GM12878 (cell line): ENCODE results near the gene TYW1. TPM values are rescaled to one million over a fixed set of nuclear protein-coding genes. Genes with fewer than 3 reads are reported as not detected.

Experiments used
- ATAC-seq: fragments of 200-7000 bp; cut with Tn5 transposase; 3 replicates; pipeline ENCODE4 v1.9.1; 2020; ENCODE audit warnings: mild to moderate bottlenecking, moderate library complexity
- BruUV-seq: library from RNA; stranded (reverse); fragments of 400-500 nt; replicated peaks from 2 replicates; lab custom pipeline; 2021; lab: Mats Ljungman, UMichigan
- CTCF ChIA-PET: fragments of 300-600 bp; sonication (Branson Sonifier 250); formaldehyde crosslinking; extraction: SDS; loops from one replicate; lab custom pipeline; 2021; ENCODE audit warnings: inconsistent platforms; lab: Yijun Ruan, JAX
- POLR2A ChIA-PET: fragments of 350-600 bp; formaldehyde crosslinking; extraction: SDS; loops from one replicate; lab custom pipeline; 2021; ENCODE audit warnings: inconsistent platforms; lab: Charles Lee
- RAD21 ChIA-PET: fragments of 300-600 bp; sonication (Branson Sonifier 250); formaldehyde crosslinking; loops from one replicate; lab custom pipeline; 2023; ENCODE audit warnings: antibody characterized with exemption; ENCODE audit not compliant: unreplicated experiment; lab: Charles Lee
- SMC1A ChIA-PET: fragments of 300-600 bp; sonication (Branson Sonifier 250); formaldehyde crosslinking; loops from one replicate; lab custom pipeline; 2023; ENCODE audit not compliant: unreplicated experiment, uncharacterized antibody; lab: Charles Lee
- DNase-seq: peaks from one replicate; pipeline ENCODE4 v3.0.0-alpha.2; 2011; ENCODE audit warnings: low read depth, low spot score
- FAIRE-seq: peaks from 3 replicates; lab custom pipeline; 2011; peaks lifted over from hg19 to GRCh38; lab: Jason Lieb, UNC
- H2AFZ ChIP-seq: 2 replicates; pipeline ENCODE4 v1.6.0; 2011; ENCODE audit warnings: low read depth, low read length, control low read depth; ENCODE audit not compliant: control insufficient read depth
- H3K27ac ChIP-seq: 2 replicates; pipeline ENCODE4 v1.5.1; 2011; ENCODE audit warnings: control low read depth; ENCODE audit not compliant: control insufficient read depth, insufficient read depth
- H3K27me3 ChIP-seq, 2 experiments: replicated peaks in 1 of 2; 2 replicates each; pipeline versions ENCODE4 v1.6.0 to v1.6.1; 2011; ENCODE audit warnings: low read length in 1 of 2; ENCODE audit not compliant: control insufficient read depth in 2 of 2, insufficient read depth in 2 of 2
- H3K36me3 ChIP-seq, 2 experiments: 2 replicates each; pipeline ENCODE4 v1.5.1; 2011; ENCODE audit warnings: low read length in 1 of 2; ENCODE audit not compliant: control insufficient read depth in 2 of 2, insufficient read depth in 2 of 2
- H3K4me1 ChIP-seq: 2 replicates; pipeline ENCODE4 v1.6.1; 2011; ENCODE audit warnings: mild to moderate bottlenecking, low read length, moderate library complexity, mixed read lengths; ENCODE audit not compliant: control insufficient read depth, insufficient read depth
- H3K4me2 ChIP-seq: 2 replicates; pipeline ENCODE4 v1.6.0; 2011; ENCODE audit warnings: control low read depth; ENCODE audit not compliant: control insufficient read depth, insufficient read depth
- H3K4me3 ChIP-seq: fragments of 200-600 bp; sonication (generic); 2 replicates; pipeline ENCODE4 v1.5.1; 2016
- H3K79me2 ChIP-seq: 2 replicates; pipeline ENCODE4 v1.6.0; 2011; ENCODE audit warnings: low read length; ENCODE audit not compliant: control insufficient read depth, insufficient read depth
- H3K9ac ChIP-seq: 2 replicates; pipeline ENCODE4 v1.8.0; 2011; ENCODE audit warnings: low read length, control low read depth, mixed read lengths; ENCODE audit not compliant: control insufficient read depth, insufficient read depth
- H3K9me3 ChIP-seq: replicated peaks from 3 replicates; pipeline ENCODE4 v1.5.1; 2011; ENCODE audit warnings: mild to moderate bottlenecking, low read length; ENCODE audit not compliant: control insufficient read depth, insufficient read depth
- H4K20me1 ChIP-seq: 2 replicates; pipeline ENCODE4 v1.6.0; 2011; ENCODE audit not compliant: control insufficient read depth, insufficient read depth
- DPF2 ChIP-seq: fragments of 450-650 bp; IDR thresholded peaks from 2 replicates; pipeline ENCODE4 v1.6.1; 2017; ENCODE audit warnings: mild to moderate bottlenecking
- GABPA ChIP-seq: IDR thresholded peaks from 2 replicates; pipeline ENCODE4 v1.6.1; 2014; ENCODE audit warnings: antibody characterized with exemption, low read depth, mild to moderate bottlenecking, inconsistent platforms
- IKZF1 ChIP-seq: fragments of 450-650 bp; conservative IDR thresholded peaks from 2 replicates; pipeline ENCODE4 v1.6.1; 2017; ENCODE audit warnings: antibody characterized with exemption, mild to moderate bottlenecking
- RELA ChIP-seq: fragments of 450-650 bp; IDR thresholded peaks from 2 replicates; pipeline ENCODE4 v1.8.0; 2014; ENCODE audit warnings: borderline replicate concordance; ENCODE audit not compliant: partially characterized antibody
- ZZZ3 ChIP-seq: IDR thresholded peaks from 2 replicates; pipeline ENCODE4 v1.6.1; 2011; ENCODE audit warnings: low read depth; ENCODE audit not compliant: control insufficient read depth, insufficient read length
- WGBS: methylation state at CpG from one replicate; pipeline ENCODE4 v1.1.6; 2016; ENCODE audit warnings: low lambda C conversion rate; ENCODE audit not compliant: insufficient replicate concordance, insufficient coverage; ENCODE audit errors: missing lambda C conversion rate; 5-methylcytosine and 5-hydroxymethylcytosine counted together
- in situ Hi-C: fragments of 300-500 bp; cut with MboI; formaldehyde crosslinking; loops from 9 replicates; pipeline ENCODE4 v1.14.3; 2018; ENCODE audit warnings: mixed read lengths
- intact Hi-C: fragments of 100-400 bp; cut with micrococcal nuclease; formaldehyde crosslinking; loops from one replicate; pipeline ENCODE4 v1.14.2; 2022; ENCODE audit not compliant: unreplicated experiment
- polyA plus RNA-seq, 11 experiments: library from polyadenylated mRNA; depleted of rRNA in 4 of 11; unstranded in 6 of 11; stranded (reverse) in 5 of 11; fragments of >200 nt; fragmentation: Nextera tagmentation in 4 of 11; fragmentation: Illumina TruSeq in 1 of 11; extraction: Ambion mirVana in 4 of 11; extraction: Trizol in 1 of 11; gene quantifications; 1 replicate in 1 of 11; 2 replicates in 10 of 11; pipeline versions ENCODE4 v1.2.1 to v1.2.3, GENCODE V29; 2011 to 2016; ENCODE audit warnings: inconsistent platforms in 2 of 11, missing spikeins in 2 of 11, low read depth in 1 of 11
- total RNA-seq, 4 experiments: library from RNA; depleted of rRNA in 3 of 4; stranded (reverse); fragments of >200 nt in 3 of 4; fragmentation: Illumina TruSeq in 1 of 4; extraction: Trizol in 1 of 4; gene quantifications; 2 replicates each; pipeline versions ENCODE4 v1.2.1 to v1.2.3, GENCODE V29; 2013 to 2021

Gene TYW1
- total and polyA plus RNA-seq, 10 of the 15 experiments (the other 5 are each of a cell fraction or from before 2014, with no cell fraction given), result 11.3 to 29.0 (median 18.4) TPM

DNA sequence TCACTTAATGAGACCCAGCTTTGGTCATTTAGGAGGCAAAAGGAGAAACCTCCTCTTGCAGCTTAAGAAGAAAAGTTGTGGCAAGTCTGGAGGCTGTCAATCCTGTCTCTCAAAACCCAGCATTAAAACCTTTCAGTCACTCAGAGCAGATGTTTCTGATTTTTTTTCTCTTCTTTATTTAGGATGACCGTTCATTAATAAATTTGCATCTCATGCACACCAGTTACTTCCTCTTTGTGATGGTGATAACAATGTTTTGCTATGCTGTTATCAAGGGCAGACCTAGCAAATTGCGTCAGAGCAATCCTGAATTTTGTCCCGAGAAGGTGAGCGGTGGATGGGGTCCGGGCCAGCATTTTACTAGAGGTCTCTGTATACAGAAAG, 43.6 kb upstream of the TYW1 start:
- ATAC-seq (no peak), DNase-seq (no peak), FAIRE-seq (no peak)
- Histone ChIP-seq H3K9me3 (no peaks in the 10 kb centered on the region), H4K20me1 (no peaks in the 10 kb centered on the region), H3K36me3 (peaks cover 31 to 32% of the 10 kb centered on the region in 2 experiments), H3K79me2 (no peaks in the 10 kb centered on the region), H3K4me1 (no peaks in the 10 kb centered on the region), H3K9ac (no peak overlapping the region), H2AFZ (no peak overlapping the region), H3K4me2 (no peak overlapping the region), H3K4me3 (no peak overlapping the region), H3K27me3 (no peaks in the 10 kb centered on the region), H3K27ac (no peak overlapping the region)
- WGBS, result 64% methylated on average over 5 of the region's 5 CpGs
- SMC1A ChIA-PET, result no interaction called here
- POLR2A ChIA-PET, result interaction anchor here (0.6 kb wide), 1 partner anchor 248 kb away, joined by 3 read pairs; no protein-coding TSS in a partner anchor
- intact Hi-C loops, result no loop called here
- no TSS peak for BruUV-seq
- RAD21 ChIA-PET, result no interaction called here
- TF ChIP-seq IKZF1 (no peak), DPF2 (no peak)
- CTCF ChIA-PET, result no interaction called here
- in situ Hi-C loops, result no loop called here

DNA sequence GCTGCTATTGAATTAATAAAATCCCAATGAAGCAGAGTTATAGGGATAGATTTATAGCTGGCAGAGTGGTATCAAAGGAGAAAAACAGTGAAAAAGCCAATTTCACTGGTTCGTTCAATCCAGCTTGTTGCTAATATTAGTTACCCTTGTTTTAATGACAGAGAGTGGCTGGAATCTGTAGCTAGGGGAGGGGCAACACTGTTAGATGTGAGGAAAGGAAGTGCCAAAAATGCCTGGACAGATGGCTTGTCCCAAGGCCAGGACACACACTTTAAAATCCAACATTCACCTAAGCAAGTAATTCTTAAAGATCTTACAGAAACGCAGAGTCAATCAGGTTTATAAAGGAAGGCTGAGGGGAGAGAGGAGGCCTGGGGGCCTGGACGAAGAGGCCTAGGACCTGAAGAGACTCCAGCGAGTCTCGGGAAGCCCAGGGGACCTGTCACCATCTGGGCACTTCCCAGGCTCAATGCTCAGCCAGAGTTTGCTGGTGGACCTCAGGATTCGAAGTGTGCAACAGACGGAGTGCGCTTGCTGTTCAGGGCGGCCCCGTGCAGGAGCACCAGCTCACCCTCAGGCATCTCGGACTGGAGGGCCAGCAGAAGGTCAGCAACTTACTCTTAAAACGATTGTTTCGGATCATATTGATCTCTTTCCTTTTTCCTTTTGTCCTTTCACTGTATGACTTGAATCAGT, 38.9 kb upstream of the TYW1 start:
- BruUV-seq, result no TSS peak
- Histone ChIP-seq H3K27ac (no peak overlapping the region), H3K9me3 (no peaks in the 10 kb centered on the region), H3K36me3 (peaks cover 17 to 21% of the 10 kb centered on the region in 2 experiments), H3K27me3 (no peaks in the 10 kb centered on the region), H4K20me1 (no peaks in the 10 kb centered on the region), H3K4me2 (no peak overlapping the region), H3K4me3 (no peak overlapping the region), H2AFZ (no peak overlapping the region), H3K9ac (no peak overlapping the region), H3K79me2 (no peaks in the 10 kb centered on the region), H3K4me1 (no peaks in the 10 kb centered on the region)
- POLR2A ChIA-PET, result interaction anchor here (0.6 kb wide), 1 partner anchor 356 kb away, joined by 9 read pairs; no protein-coding TSS in a partner anchor
- CTCF ChIA-PET, result no interaction called here
- FAIRE-seq, result no peak
- SMC1A ChIA-PET, result no interaction called here
- 91% methylated on average over 12 of the region's 13 CpGs for WGBS
- intact Hi-C loops (no loop called here), in situ Hi-C loops (no loop called here)
- DNase-seq, result no peak
- TF ChIP-seq GABPA, result no peak
- TF ChIP-seq ZZZ3, result no peak
- TF ChIP-seq RELA, result no peak
- no peak for TF ChIP-seq IKZF1
- RAD21 ChIA-PET, result no interaction called here
- ATAC-seq, result no peak
